GM12875 (cell line): Measurements from ENCODE around the gene SLC6A8.
"Not testable (repeated sequence)": the region's sequence is repeated elsewhere in the genome, so short reads cannot be mapped to it uniquely, and the experiment has no call there.

ENCODE experiments used
- H3K4me3 ChIP-seq: one replicate; pipeline ENCODE4 v1.5.1; 2011; ENCODE audit warnings: low read depth, low read length, control low read depth
- CTCF ChIP-seq: IDR thresholded peaks from 2 replicates; pipeline ENCODE4 v1.5.1; 2011; ENCODE audit warnings: low read depth, mild to moderate bottlenecking, control low read depth, inconsistent platforms, low read length, moderate library complexity, borderline replicate concordance; ENCODE audit not compliant: insufficient read depth

SLC6A8 gene

GRCh38 chrX:153738056-153738605 lies 50.4 kb downstream of the SLC6A8 start:
- no peak for TF ChIP-seq CTCF
- no peak overlapping the region for H3K4me3 ChIP-seq

GRCh38 chrX:153739754-153740486 lies 52.2 kb downstream of the SLC6A8 start:
- no peak overlapping the region for H3K4me3 ChIP-seq
- no peak for TF ChIP-seq CTCF

- TF ChIP-seq CTCF: no peak
- H3K4me3 ChIP-seq: no peak overlapping the region
These were observed 53.0 kb downstream of the SLC6A8 start for GRCh38 chrX:153740631-153741222.

GRCh38 chrX:153741446-153741845 lies 53.7 kb downstream of the SLC6A8 start:
- H3K4me3 ChIP-seq: no peak overlapping the region
- no peak for TF ChIP-seq CTCF

GRCh38 chrX:153742111-153742510 lies 54.4 kb downstream of the SLC6A8 start:
- H3K4me3 ChIP-seq: not testable (repeated sequence)

GRCh38 chrX:153742796-153743467 lies 55.2 kb downstream of the SLC6A8 start:
- H3K4me3 ChIP-seq: not testable (repeated sequence)

GRCh38 chrX:153743468-153744209 lies 55.9 kb downstream of the SLC6A8 start:
- not testable (repeated sequence) for H3K4me3 ChIP-seq

GRCh38 chrX:153744210-153745066 lies 56.7 kb downstream of the SLC6A8 start:
- H3K4me3 ChIP-seq: no peak overlapping the region
- TF ChIP-seq CTCF: peak; percentile 22; the same call in 1 of the 2 replicates

GRCh38 chrX:153745067-153745433 lies 57.3 kb downstream of the SLC6A8 start:
- H3K4me3 ChIP-seq: not testable (repeated sequence)
